ENCODE measurements around the gene CTNNA2. TPM values are rescaled to one million over a fixed set of nuclear protein-coding genes. Genes with fewer than 3 reads are reported as not detected.

CTNNA2 gene
- total and polyA plus RNA-seq, 7 experiments from 2014 or later: not detected

DNA sequence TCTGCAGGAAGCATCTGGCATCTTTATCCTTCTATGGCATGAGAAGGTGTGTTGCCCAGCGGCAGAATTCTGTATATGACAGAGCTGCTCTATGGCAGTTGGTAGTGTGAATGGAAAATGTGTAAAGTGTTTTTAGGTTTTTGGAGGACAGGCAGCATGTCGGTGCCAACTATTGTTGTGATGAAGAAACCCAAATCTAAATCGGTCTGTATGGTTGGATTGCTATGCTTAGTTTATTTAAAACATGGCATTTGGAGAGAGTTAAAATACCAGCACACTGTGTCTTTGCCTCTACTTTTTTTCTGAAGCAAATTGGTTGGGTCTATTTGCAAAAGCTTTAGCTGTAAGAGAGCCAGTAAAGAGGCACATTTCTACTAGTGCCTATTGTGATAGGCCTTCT lies 136.7 kb downstream of the CTNNA2 start:
- H3K27me3 ChIP-seq (ENCODE audit: control insufficient read depth in 2 of 2, insufficient read depth in 2 of 2, low read length in 2 of 2): no peaks in the 10 kb centered on the region
- Mint-ChIP-seq H3K27me3 (no peaks in the 10 kb centered on the region), H3K36me3 (no peaks in the 10 kb centered on the region), H3K27ac (no peak overlapping the region), H3K4me1 (no peaks in the 10 kb centered on the region), H3K4me3 (no peak overlapping the region), H3K9me3 (peaks cover 0 to 33% (median 16%) of the 10 kb centered on the region in 11 donors)
- intact Hi-C loops (cut with micrococcal nuclease): no loop called here
- ChIA-PET POLR2A (no interaction called here), CTCF (no interaction called here)
- DNase-seq (no peak), ATAC-seq (no peak)
- H3K4me1 ChIP-seq (ENCODE audit: control insufficient read depth in 2 of 2, insufficient read depth in 2 of 2, low read length in 2 of 2): no peaks in the 10 kb centered on the region
- H3K27ac ChIP-seq (ENCODE audit: low read depth, low read length): no peak overlapping the region
- H3K4me3 ChIP-seq (ENCODE audit: low read length): no peak overlapping the region
- H3K9me3 ChIP-seq (ENCODE audit: control insufficient read depth in 2 of 3, low read length in 3 of 3): no peaks in the 10 kb centered on the region
- no peaks in the 10 kb centered on the region for H3K36me3 ChIP-seq (ENCODE audit: control insufficient read depth in 2 of 3, insufficient read depth in 3 of 3, low read length in 3 of 3)

DNA sequence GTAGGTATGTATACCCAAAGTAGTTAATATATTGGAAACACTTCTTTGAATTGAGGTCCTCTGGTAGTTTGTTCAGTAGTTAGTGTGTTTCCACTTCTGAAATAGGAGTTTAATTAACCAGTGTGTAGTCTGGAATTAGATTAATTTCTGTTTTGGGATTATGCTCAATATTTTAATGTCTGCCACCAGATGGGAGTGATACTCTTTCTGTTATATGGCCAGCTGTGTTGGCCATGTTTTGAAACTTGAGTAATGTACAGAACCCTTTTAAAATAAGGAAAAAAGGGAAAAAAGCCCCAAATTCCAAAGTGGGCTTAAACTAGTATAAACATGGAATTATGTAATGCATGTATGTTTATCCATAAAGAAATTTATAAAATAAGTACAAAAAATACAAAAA lies 147.7 kb downstream of the CTNNA2 start:
- no peak overlapping the region for H3K4me3 ChIP-seq (ENCODE audit: low read length)
- no peaks in the 10 kb centered on the region for H3K9me3 ChIP-seq (ENCODE audit: control insufficient read depth in 2 of 3, low read length in 3 of 3)
- Mint-ChIP-seq H3K27me3 (no peaks in the 10 kb centered on the region), H3K9me3 (peaks cover 4 to 29% (median 8%) of the 10 kb centered on the region in 11 donors), H3K36me3 (peaks cover 0 to 3% (median 0%) of the 10 kb centered on the region in 5 donors), H3K4me3 (no peak overlapping the region), H3K4me1 (no peaks in the 10 kb centered on the region), H3K27ac (no peak overlapping the region)
- ChIA-PET CTCF (no interaction called here), POLR2A (no interaction called here)
- H3K27ac ChIP-seq (ENCODE audit: low read depth, low read length): no peak overlapping the region
- ATAC-seq (no peak), DNase-seq (no peak)
- no peaks in the 10 kb centered on the region for H3K4me1 ChIP-seq (ENCODE audit: control insufficient read depth in 2 of 2, insufficient read depth in 2 of 2, low read length in 2 of 2)
- H3K27me3 ChIP-seq (ENCODE audit: control insufficient read depth in 2 of 2, insufficient read depth in 2 of 2, low read length in 2 of 2): no peaks in the 10 kb centered on the region
- intact Hi-C loops (cut with micrococcal nuclease): no loop called here
- H3K36me3 ChIP-seq (ENCODE audit: control insufficient read depth in 2 of 3, insufficient read depth in 3 of 3, low read length in 3 of 3): no peaks in the 10 kb centered on the region

GRCh38 chr2:79665091-79665490 lies 152.2 kb downstream of the CTNNA2 start:
- H3K36me3 Mint-ChIP-seq: peaks cover 0 to 3% (median 0%) of the 10 kb centered on the region in 5 donors
- H3K27me3 Mint-ChIP-seq: no peaks in the 10 kb centered on the region
- no peak overlapping the region for H3K4me3 ChIP-seq (ENCODE audit: low read length)
- no peak for DNase-seq
- ChIA-PET CTCF (no interaction called here), POLR2A (no interaction called here)
- H3K4me1 ChIP-seq (ENCODE audit: control insufficient read depth in 2 of 2, insufficient read depth in 2 of 2, low read length in 2 of 2): no peaks in the 10 kb centered on the region
- H3K36me3 ChIP-seq (ENCODE audit: control insufficient read depth in 2 of 3, insufficient read depth in 3 of 3, low read length in 3 of 3): no peaks in the 10 kb centered on the region
- H3K9me3 Mint-ChIP-seq: peaks cover 4 to 34% (median 9%) of the 10 kb centered on the region in 11 donors
- intact Hi-C loops (cut with micrococcal nuclease): no loop called here
- H3K4me3 Mint-ChIP-seq: no peak overlapping the region
- no peaks in the 10 kb centered on the region for H3K4me1 Mint-ChIP-seq
- H3K27ac Mint-ChIP-seq: no peak overlapping the region
- H3K9me3 ChIP-seq (ENCODE audit: control insufficient read depth in 2 of 3, low read length in 3 of 3): peaks cover 0 to 4% (median 0%) of the 10 kb centered on the region in 3 experiments
- no peak overlapping the region for H3K27ac ChIP-seq (ENCODE audit: low read depth, low read length)
- H3K27me3 ChIP-seq (ENCODE audit: control insufficient read depth in 2 of 2, insufficient read depth in 2 of 2, low read length in 2 of 2): no peaks in the 10 kb centered on the region
- ATAC-seq: no peak

GRCh38 chr2:79666430-79666829 lies 153.6 kb downstream of the CTNNA2 start:
- Mint-ChIP-seq H3K4me1 (no peaks in the 10 kb centered on the region), H3K27ac (no peak overlapping the region), H3K9me3 (peaks cover 3 to 40% (median 8%) of the 10 kb centered on the region in 11 donors), H3K36me3 (no peaks in the 10 kb centered on the region), H3K27me3 (no peaks in the 10 kb centered on the region), H3K4me3 (no peak overlapping the region)
- ChIA-PET POLR2A (no interaction called here), CTCF (no interaction called here)
- Histone ChIP-seq H3K9me3 (ENCODE audit: control insufficient read depth in 2 of 3, low read length in 3 of 3) (peaks cover 0 to 4% (median 0%) of the 10 kb centered on the region in 3 experiments), H3K36me3 (ENCODE audit: control insufficient read depth in 2 of 3, insufficient read depth in 3 of 3, low read length in 3 of 3) (no peaks in the 10 kb centered on the region), H3K27me3 (ENCODE audit: control insufficient read depth in 2 of 2, insufficient read depth in 2 of 2, low read length in 2 of 2) (no peaks in the 10 kb centered on the region), H3K4me1 (ENCODE audit: control insufficient read depth in 2 of 2, insufficient read depth in 2 of 2, low read length in 2 of 2) (no peaks in the 10 kb centered on the region), H3K27ac (ENCODE audit: low read depth, low read length) (no peak overlapping the region), H3K4me3 (ENCODE audit: low read length) (no peak overlapping the region)
- no peak for DNase-seq
- intact Hi-C loops (cut with micrococcal nuclease): no loop called here
- ATAC-seq: no peak

DNA sequence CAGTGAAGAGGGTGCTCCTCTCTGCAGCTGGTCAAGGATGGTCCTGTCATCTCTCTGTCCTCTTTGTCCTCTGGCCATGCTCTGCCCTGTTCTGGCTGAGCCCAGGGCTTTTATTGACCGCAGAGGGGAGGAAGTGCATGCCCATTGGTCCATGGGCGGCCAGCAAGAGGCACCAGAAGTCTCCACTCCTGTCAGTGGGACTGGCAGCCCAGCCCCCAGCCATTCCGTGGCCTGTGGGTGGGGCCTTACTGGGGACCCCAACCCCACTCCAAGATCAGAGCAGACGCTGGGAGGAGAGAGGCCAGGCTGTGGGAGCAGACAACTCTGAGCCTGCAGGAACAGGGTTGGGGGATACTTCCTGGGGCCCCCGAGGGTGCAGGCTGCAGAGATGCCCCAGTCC lies 156.9 kb downstream of the CTNNA2 start:
- Mint-ChIP-seq H3K27me3 (no peaks in the 10 kb centered on the region), H3K27ac (no peak overlapping the region), H3K36me3 (no peaks in the 10 kb centered on the region), H3K9me3 (peaks cover 0 to 24% (median 5%) of the 10 kb centered on the region in 11 donors), H3K4me3 (no peak overlapping the region), H3K4me1 (no peaks in the 10 kb centered on the region)
- no peak for ATAC-seq
- Histone ChIP-seq H3K27me3 (ENCODE audit: control insufficient read depth in 2 of 2, insufficient read depth in 2 of 2, low read length in 2 of 2) (no peaks in the 10 kb centered on the region), H3K9me3 (ENCODE audit: control insufficient read depth in 2 of 3, low read length in 3 of 3) (peaks cover 0 to 4% (median 0%) of the 10 kb centered on the region in 3 experiments), H3K4me3 (ENCODE audit: low read length) (no peak overlapping the region), H3K27ac (ENCODE audit: low read depth, low read length) (no peak overlapping the region), H3K36me3 (ENCODE audit: control insufficient read depth in 2 of 3, insufficient read depth in 3 of 3, low read length in 3 of 3) (no peaks in the 10 kb centered on the region), H3K4me1 (ENCODE audit: control insufficient read depth in 2 of 2, insufficient read depth in 2 of 2, low read length in 2 of 2) (no peaks in the 10 kb centered on the region)
- POLR2A ChIA-PET: no interaction called here
- DNase-seq: no peak
- CTCF ChIA-PET: no interaction called here
- intact Hi-C loops (cut with micrococcal nuclease): no loop called here

- Mint-ChIP-seq H3K36me3 (no peaks in the 10 kb centered on the region), H3K4me3 (no peak overlapping the region), H3K27me3 (no peaks in the 10 kb centered on the region), H3K27ac (no peak overlapping the region), H3K9me3 (peaks cover 0 to 20% (median 2%) of the 10 kb centered on the region in 11 donors), H3K4me1 (no peaks in the 10 kb centered on the region)
- ATAC-seq: no peak
- CTCF ChIA-PET: no interaction called here
- intact Hi-C loops (cut with micrococcal nuclease): no loop called here
- no peak overlapping the region for H3K4me3 ChIP-seq (ENCODE audit: low read length)
- no peaks in the 10 kb centered on the region for H3K27me3 ChIP-seq (ENCODE audit: control insufficient read depth in 2 of 2, insufficient read depth in 2 of 2, low read length in 2 of 2)
- H3K27ac ChIP-seq (ENCODE audit: low read depth, low read length): no peak overlapping the region
- no peaks in the 10 kb centered on the region for H3K36me3 ChIP-seq (ENCODE audit: control insufficient read depth in 2 of 3, insufficient read depth in 3 of 3, low read length in 3 of 3)
- no peaks in the 10 kb centered on the region for H3K4me1 ChIP-seq (ENCODE audit: control insufficient read depth in 2 of 2, insufficient read depth in 2 of 2, low read length in 2 of 2)
- POLR2A ChIA-PET: no interaction called here
- H3K9me3 ChIP-seq (ENCODE audit: control insufficient read depth in 2 of 3, low read length in 3 of 3): peaks cover 0 to 4% (median 0%) of the 10 kb centered on the region in 3 experiments
- no peak for DNase-seq
Measured at GRCh38 chr2:79670198-79670597, 157.3 kb downstream of the CTNNA2 start.

DNA sequence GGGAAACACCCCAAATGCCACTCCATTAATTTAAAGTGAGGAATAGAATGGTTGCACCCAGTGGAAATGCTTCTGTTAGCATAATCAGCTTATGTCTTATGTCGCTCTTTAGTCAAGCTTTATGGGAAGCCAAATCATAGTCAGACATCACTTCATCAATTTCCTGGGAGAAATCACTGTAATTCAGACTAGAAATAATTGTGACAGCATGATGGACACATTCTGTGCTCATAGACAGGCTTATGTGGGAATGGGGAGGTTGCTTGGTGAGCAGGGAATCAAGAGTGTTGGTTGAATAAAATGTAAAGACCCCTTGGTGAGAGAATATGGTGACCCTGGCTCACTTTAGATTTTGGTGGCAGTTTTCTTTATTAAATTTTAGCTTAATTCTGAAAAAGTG lies 174.0 kb downstream of the CTNNA2 start:
- H3K36me3 ChIP-seq (ENCODE audit: control insufficient read depth in 2 of 3, insufficient read depth in 3 of 3, low read length in 3 of 3): no peaks in the 10 kb centered on the region
- peaks cover 0 to 18% (median 5%) of the 10 kb centered on the region in 11 donors for H3K9me3 Mint-ChIP-seq
- POLR2A ChIA-PET: no interaction called here
- H3K4me3 Mint-ChIP-seq: no peak overlapping the region
- H3K9me3 ChIP-seq (ENCODE audit: control insufficient read depth in 2 of 3, low read length in 3 of 3): no peaks in the 10 kb centered on the region
- H3K4me1 ChIP-seq (ENCODE audit: control insufficient read depth in 2 of 2, insufficient read depth in 2 of 2, low read length in 2 of 2): no peaks in the 10 kb centered on the region
- no peaks in the 10 kb centered on the region for H3K36me3 Mint-ChIP-seq
- intact Hi-C loops (cut with micrococcal nuclease): no loop called here
- no peak overlapping the region for H3K4me3 ChIP-seq (ENCODE audit: low read length)
- ATAC-seq (no peak), DNase-seq (no peak)
- H3K27ac Mint-ChIP-seq: no peak overlapping the region
- CTCF ChIA-PET: no interaction called here
- H3K27ac ChIP-seq (ENCODE audit: low read depth, low read length): no peak overlapping the region
- no peaks in the 10 kb centered on the region for H3K27me3 ChIP-seq (ENCODE audit: control insufficient read depth in 2 of 2, insufficient read depth in 2 of 2, low read length in 2 of 2)
- H3K27me3 Mint-ChIP-seq: no peaks in the 10 kb centered on the region
- H3K4me1 Mint-ChIP-seq: no peaks in the 10 kb centered on the region
